Liver (tissue), 9 donors: ENCODE measurements around the gene TAOK2. TPM values are rescaled to one million over a fixed set of nuclear protein-coding genes. Genes with fewer than 3 reads are reported as not detected.
A peak's percentile ranks its signal among the peaks of the same experiment; 100 is the strongest.
"Not testable (repeated sequence)": the region's sequence is repeated elsewhere in the genome, so short reads cannot be mapped to it uniquely, and the experiment has no call there.

Source experiments
- DNase-seq: peaks from one replicate; pipeline ENCODE4 v3.0.0-alpha.2; 2017; ENCODE audit warnings: low spot score
- H3K27ac ChIP-seq, 2 donors: one replicate each; pipeline ENCODE4 v1.7.0; 2013; ENCODE audit warnings: inconsistent platforms in 2 of 2, low read length in 2 of 2, control low read depth in 1 of 2, low read depth in 1 of 2, mild to moderate bottlenecking in 1 of 2
- H3K27me3 ChIP-seq, 4 donors: one replicate each; pipeline versions ENCODE4 v1.6.1 to v1.7.0; 2013; ENCODE audit warnings: low read length in 3 of 4, inconsistent platforms in 1 of 4, mild to moderate bottlenecking in 1 of 4, moderate library complexity in 1 of 4; ENCODE audit not compliant: control insufficient read depth in 4 of 4, insufficient read depth in 4 of 4
- H3K36me3 ChIP-seq, 4 donors: one replicate each; pipeline versions ENCODE4 v1.6.1 to v1.7.0; 2013; ENCODE audit warnings: low read length in 3 of 4, mild to moderate bottlenecking in 3 of 4, low read depth in 1 of 4, moderate library complexity in 1 of 4; ENCODE audit not compliant: control insufficient read depth in 4 of 4, insufficient read depth in 3 of 4
- H3K4me1 ChIP-seq, 4 donors: one replicate each; pipeline versions ENCODE4 v1.6.1 to v1.7.0; 2013; ENCODE audit warnings: low read length in 3 of 4, mild to moderate bottlenecking in 3 of 4, moderate library complexity in 1 of 4; ENCODE audit not compliant: control insufficient read depth in 4 of 4, insufficient read depth in 4 of 4
- H3K4me3 ChIP-seq, 3 donors: one replicate each; pipeline versions ENCODE4 v1.6.1 to v1.7.0; 2013; ENCODE audit warnings: low read length in 3 of 3, control low read depth in 1 of 3, low read depth in 1 of 3, mild to moderate bottlenecking in 1 of 3
- H3K9ac ChIP-seq, 2 donors: one replicate each; pipeline ENCODE4 v1.7.0; 2013; ENCODE audit warnings: low read length in 2 of 2, mild to moderate bottlenecking in 2 of 2, moderate library complexity in 2 of 2, control low read depth in 1 of 2, low read depth in 1 of 2
- H3K9me3 ChIP-seq, 4 donors: one replicate each; pipeline versions ENCODE4 v1.6.1 to v1.7.0; 2013; ENCODE audit warnings: low read length in 3 of 4; ENCODE audit not compliant: control insufficient read depth in 4 of 4
- CTCF ChIP-seq: fragments of 150-350 bp; IDR thresholded peaks from 2 replicates; pipeline ENCODE4 v1.5.1; 2017; ENCODE audit warnings: improper control_type of control experiment, low read depth, low read length; ENCODE audit not compliant: missing input control
- EGR1 ChIP-seq, 2 donors: IDR thresholded peaks; 2 replicates each; pipeline ENCODE4 v1.6.1; 2016 to 2018; ENCODE audit warnings: antibody characterized with exemption in 2 of 2, low read depth in 2 of 2
- FOXA1 ChIP-seq: IDR thresholded peaks from 2 replicates; pipeline ENCODE4 v1.6.1; 2016; ENCODE audit warnings: antibody characterized with exemption
- FOXA2 ChIP-seq: IDR thresholded peaks from 2 replicates; pipeline ENCODE4 v1.6.1; 2016; ENCODE audit warnings: antibody characterized with exemption
- GABPA ChIP-seq, 2 donors: IDR thresholded peaks in 1 of 2; conservative IDR thresholded peaks in 1 of 2; 2 replicates each; pipeline ENCODE4 v1.6.1; 2016; ENCODE audit warnings: antibody characterized with exemption in 2 of 2, mild to moderate bottlenecking in 1 of 2, moderate library complexity in 1 of 2
- HNF4A ChIP-seq, 2 donors: conservative IDR thresholded peaks; 2 replicates each; pipeline ENCODE4 v1.6.1; 2016; ENCODE audit warnings: antibody characterized with exemption in 2 of 2, mild to moderate bottlenecking in 2 of 2
- HNF4G ChIP-seq: IDR thresholded peaks from 2 replicates; pipeline ENCODE4 v1.6.1; 2016; ENCODE audit warnings: antibody characterized with exemption
- JUND ChIP-seq, 2 donors: IDR thresholded peaks; 2 replicates each; pipeline ENCODE4 v1.6.1; 2016; ENCODE audit warnings: antibody characterized with exemption in 2 of 2
- MAX ChIP-seq: IDR thresholded peaks from 2 replicates; pipeline ENCODE4 v1.6.1; 2016; ENCODE audit warnings: antibody characterized with exemption
- NR2F2 ChIP-seq: IDR thresholded peaks from 2 replicates; pipeline ENCODE4 v1.6.1; 2016; ENCODE audit warnings: antibody characterized with exemption
- RAD21 ChIP-seq, 2 donors: IDR thresholded peaks; 2 replicates each; pipeline ENCODE4 v1.6.1; 2016; ENCODE audit warnings: antibody characterized with exemption in 2 of 2, mild to moderate bottlenecking in 2 of 2
- REST ChIP-seq: IDR thresholded peaks from 2 replicates; pipeline ENCODE4 v1.6.1; 2016; ENCODE audit warnings: antibody characterized with exemption, mild to moderate bottlenecking
- RXRA ChIP-seq, 2 donors: IDR thresholded peaks; 2 replicates each; pipeline ENCODE4 v1.6.1; 2017 to 2018; ENCODE audit warnings: antibody characterized with exemption in 2 of 2, mild to moderate bottlenecking in 1 of 2
- SP1 ChIP-seq: IDR thresholded peaks from 2 replicates; pipeline ENCODE4 v1.6.1; 2018; ENCODE audit warnings: antibody characterized with exemption, mild to moderate bottlenecking
- TAF1 ChIP-seq: conservative IDR thresholded peaks from 2 replicates; pipeline ENCODE4 v1.6.1; 2016; ENCODE audit warnings: antibody characterized with exemption, mild to moderate bottlenecking
- YY1 ChIP-seq: IDR thresholded peaks from 2 replicates; pipeline ENCODE4 v1.6.1; 2016; ENCODE audit warnings: antibody characterized with exemption, mild to moderate bottlenecking
- ZBTB33 ChIP-seq: IDR thresholded peaks from 2 replicates; pipeline ENCODE4 v1.6.1; 2016; ENCODE audit warnings: antibody characterized with exemption
- WGBS: extraction: QIAGEN DNeasy Blood & Tissue Kit; methylation state at CpG from one replicate; pipeline ENCODE4 v1.1.7; 2013; 5-methylcytosine and 5-hydroxymethylcytosine counted together
- polyA plus RNA-seq, 2 donors: library from polyadenylated mRNA; stranded (reverse) in 1 of 2; unstranded in 1 of 2; fragments of 200-250 nt in 1 of 2; fragments of >200 nt in 1 of 2; fragmentation: Nextera tagmentation in 1 of 2; extraction: Ambion mirVana in 1 of 2; gene quantifications; one replicate each; pipeline versions ENCODE4 v1.2.1 to v1.2.3, GENCODE V29; 2013 to 2015
- total RNA-seq, 2 donors: library from RNA; depleted of rRNA; stranded (reverse); fragments of >200 nt; gene quantifications; one replicate each; pipeline ENCODE4 v1.2.3, GENCODE V29; 2014
- donor health status: healthy.
- donor health status: healthy.
- donor health status: healthy.
- donor health status: healthy.
- donor health status: healthy.

TAOK2 gene
- total and polyA plus RNA-seq, 4 donors = 2.2 to 27.9 (median 16.0) TPM

GRCh38 chr16:29927070-29927905 lies 46.4 kb upstream of the TAOK2 start:
- TF ChIP-seq TAF1 (no peak), HNF4G (no peak), GABPA (IDR thresholded peaks at IDR 0.05 in 1 of 2, conservative IDR thresholded peaks at IDR 0.05 in 1 of 2) (no peak), ZBTB33 (no peak), CTCF (no peak), EGR1 (IDR thresholded peaks at IDR 0.05; ENCODE audit: low read depth in 2 of 2) (no peak), FOXA2 (no peak), JUND (IDR thresholded peaks at IDR 0.05) (no peak), RAD21 (IDR thresholded peaks at IDR 0.05) (no peak), YY1 (no peak), FOXA1 (no peak), RXRA (IDR thresholded peaks at IDR 0.05) (no peak), SP1 (no peak), MAX (no peak), REST (no peak), NR2F2 (no peak), HNF4A (conservative IDR thresholded peaks at IDR 0.05) (no peak)
- H3K27me3 ChIP-seq = no peaks in the 10 kb centered on the region
- peaks cover 0 to 7% (median 2%) of the 10 kb centered on the region in 4 donors for H3K36me3 ChIP-seq
- no peak overlapping the region for H3K9ac ChIP-seq
- peaks cover 7 to 19% (median 15%) of the 10 kb centered on the region in 4 donors for H3K4me1 ChIP-seq
- peak overlapping the region in 1 of 2 donors; percentile 76 for H3K27ac ChIP-seq
- H3K9me3 ChIP-seq = no peaks in the 10 kb centered on the region
- WGBS = 70% methylated on average over 12 of the region's 12 CpGs
- H3K4me3 ChIP-seq = peak overlapping the region in 2 of 3 donors; percentile 96 to 99
- DNase-seq = no peak

GRCh38 chr16:29931750-29932149 lies 41.9 kb upstream of the TAOK2 start:
- 89% methylated on average over 2 of the region's 2 CpGs for WGBS
- not testable (repeated sequence) for H3K27ac ChIP-seq, H3K9me3 ChIP-seq, H3K36me3 ChIP-seq, DNase-seq, H3K27me3 ChIP-seq, H3K4me1 ChIP-seq, H3K4me3 ChIP-seq, H3K9ac ChIP-seq
